ENCODE data around the gene A3GALT2. TPM values are rescaled to one million over a fixed set of nuclear protein-coding genes. Genes with fewer than 3 reads are reported as not detected.

A3GALT2 gene
- total RNA-seq, 1 donor from 2014 or later = 0.71 TPM

- Mint-ChIP-seq H3K36me3 (ENCODE audit: unreplicated experiment) (peaks cover 4% of the 10 kb centered on the region), H3K27me3 (ENCODE audit: unreplicated experiment) (peaks cover 9% of the 10 kb centered on the region), H3K4me1 (ENCODE audit: low read depth, unreplicated experiment) (peaks cover 29% of the 10 kb centered on the region), H3K27ac (ENCODE audit: unreplicated experiment) (no peak overlapping the region), H3K9me3 (ENCODE audit: unreplicated experiment) (peaks cover 10% of the 10 kb centered on the region), H3K4me3 (ENCODE audit: unreplicated experiment) (no peak overlapping the region)
- no peak for DNase-seq
- TF ChIP-seq CTCF (IDR thresholded peaks at IDR 0.05; ENCODE audit: partially characterized antibody, unreplicated experiment) = no peak
These were observed 6.9 kb upstream of the A3GALT2 start for GRCh38 chr1:33327587-33328325.

GRCh38 chr1:33326785-33327184, 5.9 kb upstream of the A3GALT2 start:
- Mint-ChIP-seq H3K9me3 (ENCODE audit: unreplicated experiment) (peaks cover 16% of the 10 kb centered on the region), H3K27me3 (ENCODE audit: unreplicated experiment) (peaks cover 9% of the 10 kb centered on the region), H3K4me3 (ENCODE audit: unreplicated experiment) (no peak overlapping the region), H3K4me1 (ENCODE audit: low read depth, unreplicated experiment) (peaks cover 22% of the 10 kb centered on the region), H3K27ac (ENCODE audit: unreplicated experiment) (no peak overlapping the region), H3K36me3 (ENCODE audit: unreplicated experiment) (peaks cover 4% of the 10 kb centered on the region)
- no peak for DNase-seq
- no peak for TF ChIP-seq CTCF (IDR thresholded peaks at IDR 0.05; ENCODE audit: partially characterized antibody, unreplicated experiment)

- no peak for DNase-seq
- peaks cover 4% of the 10 kb centered on the region for H3K36me3 Mint-ChIP-seq (ENCODE audit: unreplicated experiment)
- no peak overlapping the region for H3K4me3 Mint-ChIP-seq (ENCODE audit: unreplicated experiment)
- peaks cover 15% of the 10 kb centered on the region for H3K9me3 Mint-ChIP-seq (ENCODE audit: unreplicated experiment)
- H3K27ac Mint-ChIP-seq (ENCODE audit: unreplicated experiment) = peak overlapping the region; percentile 56
- no peak for TF ChIP-seq CTCF (IDR thresholded peaks at IDR 0.05; ENCODE audit: partially characterized antibody, unreplicated experiment)
- peaks cover 28% of the 10 kb centered on the region for H3K4me1 Mint-ChIP-seq (ENCODE audit: low read depth, unreplicated experiment)
- H3K27me3 Mint-ChIP-seq (ENCODE audit: unreplicated experiment) = peaks cover 12% of the 10 kb centered on the region
These were observed 4.0 kb upstream of the A3GALT2 start for GRCh38 chr1:33324677-33325575.

DNA sequence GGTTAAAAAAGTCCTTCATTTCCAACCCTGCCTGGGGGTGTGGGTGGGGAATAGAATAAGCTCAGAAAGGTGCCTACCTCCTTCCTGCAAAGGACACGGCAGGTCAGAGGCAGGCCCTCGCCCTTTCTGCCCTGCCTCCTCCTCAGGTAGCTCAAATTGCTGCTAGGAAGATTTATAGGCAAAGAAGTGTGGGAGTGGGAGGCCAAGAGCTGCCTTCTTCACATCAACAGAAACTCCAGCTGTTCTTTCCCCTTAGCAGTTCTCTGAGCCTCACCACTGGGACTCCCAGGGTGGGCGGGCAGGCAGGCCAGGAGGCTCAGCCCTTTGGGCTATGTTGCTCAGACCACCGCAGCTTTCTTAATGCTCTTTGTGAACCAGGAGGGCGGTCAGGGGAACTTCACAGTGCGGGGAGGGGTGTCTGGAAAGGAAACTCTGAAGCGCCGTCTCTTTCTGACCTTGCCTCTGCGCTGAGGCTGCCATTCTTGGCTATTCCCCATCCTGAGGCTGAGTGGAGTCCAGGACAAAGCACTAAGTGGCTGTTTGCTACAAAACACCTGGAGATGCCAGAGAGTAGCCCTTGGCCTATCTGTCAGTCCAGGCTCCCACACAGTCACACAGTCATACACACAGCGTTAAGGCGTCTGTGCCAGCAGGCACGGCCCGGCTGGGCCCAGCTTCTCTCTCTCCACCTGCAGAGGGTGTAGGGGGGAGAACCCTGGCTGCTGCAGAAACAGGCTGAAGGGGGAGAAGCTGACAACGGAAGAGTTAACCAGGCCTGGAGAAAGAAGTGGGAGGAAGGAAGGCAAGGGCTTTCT, 3.0 kb upstream of the A3GALT2 start:
- no peak for DNase-seq
- no peak for TF ChIP-seq CTCF (IDR thresholded peaks at IDR 0.05; ENCODE audit: partially characterized antibody, unreplicated experiment)
- peaks cover 13% of the 10 kb centered on the region for H3K9me3 Mint-ChIP-seq (ENCODE audit: unreplicated experiment)
- no peak overlapping the region for H3K27ac Mint-ChIP-seq (ENCODE audit: unreplicated experiment)
- H3K27me3 Mint-ChIP-seq (ENCODE audit: unreplicated experiment) = peaks cover 12% of the 10 kb centered on the region
- peaks cover 26% of the 10 kb centered on the region for H3K4me1 Mint-ChIP-seq (ENCODE audit: low read depth, unreplicated experiment)
- H3K4me3 Mint-ChIP-seq (ENCODE audit: unreplicated experiment) = no peak overlapping the region
- H3K36me3 Mint-ChIP-seq (ENCODE audit: unreplicated experiment) = peaks cover 4% of the 10 kb centered on the region

All from glutamatergic neuron (in vitro differentiated cells).